ENCODE measurements around the gene AJAP1. TPM values are rescaled to one million over a fixed set of nuclear protein-coding genes. Genes with fewer than 3 reads are reported as not detected.

Gene AJAP1
- total RNA-seq, 1 donor from 2014 or later, result 0.46 TPM

DNA sequence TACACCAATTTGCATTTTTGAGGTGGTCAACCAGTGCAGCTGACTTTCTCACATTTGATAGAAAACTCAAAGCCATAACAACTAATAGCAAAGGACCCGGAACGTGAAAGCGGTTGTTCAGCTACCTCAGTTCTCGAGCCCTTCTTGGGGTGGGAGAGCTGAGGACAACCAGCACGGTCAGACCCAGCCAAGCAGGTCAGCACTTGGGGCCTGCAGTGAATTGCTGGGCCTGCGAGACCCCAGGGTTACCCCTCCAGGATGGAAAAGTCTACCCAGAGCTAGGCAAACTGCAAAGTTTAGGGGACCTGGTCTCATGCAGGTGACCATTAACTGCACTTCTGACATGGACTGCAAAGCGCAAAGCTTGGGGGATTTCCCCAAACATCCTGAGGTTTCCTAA, 23.8 kb upstream of the AJAP1 start:
- H3K9me3 Mint-ChIP-seq (ENCODE audit: low read depth), result no peaks in the 10 kb centered on the region
- no peak for DNase-seq (ENCODE audit: low spot score, unreplicated experiment)
- peaks cover 18% of the 10 kb centered on the region for H3K27me3 Mint-ChIP-seq
- TF ChIP-seq, protein P1, sequence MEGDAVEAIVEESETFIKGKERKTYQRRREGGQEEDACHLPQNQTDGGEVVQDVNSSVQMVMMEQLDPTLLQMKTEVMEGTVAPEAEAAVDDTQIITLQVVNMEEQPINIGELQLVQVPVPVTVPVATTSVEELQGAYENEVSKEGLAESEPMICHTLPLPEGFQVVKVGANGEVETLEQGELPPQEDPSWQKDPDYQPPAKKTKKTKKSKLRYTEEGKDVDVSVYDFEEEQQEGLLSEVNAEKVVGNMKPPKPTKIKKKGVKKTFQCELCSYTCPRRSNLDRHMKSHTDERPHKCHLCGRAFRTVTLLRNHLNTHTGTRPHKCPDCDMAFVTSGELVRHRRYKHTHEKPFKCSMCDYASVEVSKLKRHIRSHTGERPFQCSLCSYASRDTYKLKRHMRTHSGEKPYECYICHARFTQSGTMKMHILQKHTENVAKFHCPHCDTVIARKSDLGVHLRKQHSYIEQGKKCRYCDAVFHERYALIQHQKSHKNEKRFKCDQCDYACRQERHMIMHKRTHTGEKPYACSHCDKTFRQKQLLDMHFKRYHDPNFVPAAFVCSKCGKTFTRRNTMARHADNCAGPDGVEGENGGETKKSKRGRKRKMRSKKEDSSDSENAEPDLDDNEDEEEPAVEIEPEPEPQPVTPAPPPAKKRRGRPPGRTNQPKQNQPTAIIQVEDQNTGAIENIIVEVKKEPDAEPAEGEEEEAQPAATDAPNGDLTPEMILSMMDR (IDR thresholded peaks at IDR 0.05; ENCODE audit: unreplicated experiment), result no peak
- H3K27ac Mint-ChIP-seq, result no peak overlapping the region
- H3K4me1 Mint-ChIP-seq (ENCODE audit: low read depth), result no peaks in the 10 kb centered on the region
- no peaks in the 10 kb centered on the region for H3K36me3 Mint-ChIP-seq (ENCODE audit: insufficient read depth)
- no peak overlapping the region for H3K4me3 Mint-ChIP-seq (ENCODE audit: low read depth)

DNA sequence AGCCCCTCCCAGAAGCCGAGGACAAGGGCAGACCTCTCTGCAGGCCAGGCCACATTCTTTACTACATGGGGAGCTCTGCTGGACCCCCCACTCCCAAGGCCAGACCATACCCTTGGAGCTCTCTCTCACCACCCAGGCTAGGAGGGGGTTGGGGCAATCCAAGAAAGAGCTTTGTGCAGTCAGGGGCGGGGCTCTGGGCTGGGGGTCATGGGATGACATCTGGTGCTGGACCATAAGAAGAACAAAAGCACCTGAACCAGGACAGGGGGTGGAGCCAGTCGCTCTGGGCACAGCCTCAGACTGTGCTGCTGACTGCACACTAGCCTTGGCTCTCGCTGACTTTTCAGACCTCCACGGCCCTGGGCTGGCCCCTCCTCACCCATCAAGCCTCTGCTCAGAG, 23.1 kb upstream of the AJAP1 start:
- Mint-ChIP-seq H3K4me1 (ENCODE audit: low read depth) (no peaks in the 10 kb centered on the region), H3K27me3 (peaks cover 20% of the 10 kb centered on the region), H3K27ac (no peak overlapping the region), H3K36me3 (ENCODE audit: insufficient read depth) (no peaks in the 10 kb centered on the region), H3K4me3 (ENCODE audit: low read depth) (no peak overlapping the region), H3K9me3 (ENCODE audit: low read depth) (no peaks in the 10 kb centered on the region)
- TF ChIP-seq, protein P1 (IDR thresholded peaks at IDR 0.05; ENCODE audit: unreplicated experiment), result no peak
- DNase-seq (ENCODE audit: low spot score, unreplicated experiment), result no peak

DNA sequence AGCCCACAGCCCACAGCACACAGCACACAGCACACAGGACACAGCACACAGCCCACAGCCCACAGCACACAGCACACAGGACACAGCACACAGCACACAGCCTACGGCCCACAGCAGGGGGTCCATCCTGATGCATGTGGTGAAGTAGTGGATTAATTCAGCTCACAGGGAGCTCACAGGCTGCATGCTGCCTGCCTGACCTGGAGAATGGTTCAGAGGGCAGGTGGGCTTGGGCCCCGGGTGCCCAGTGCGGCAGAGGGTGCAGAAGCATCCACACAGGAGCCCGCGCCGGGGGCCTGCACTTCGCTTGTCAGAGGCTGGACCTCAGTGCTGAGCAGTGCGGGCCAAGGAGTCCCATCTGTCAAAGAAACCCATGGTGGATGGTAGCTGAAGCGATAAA, 21.1 kb upstream of the AJAP1 start:
- H3K27ac Mint-ChIP-seq, result no peak overlapping the region
- TF ChIP-seq, protein P1 (IDR thresholded peaks at IDR 0.05; ENCODE audit: unreplicated experiment), result no peak
- no peaks in the 10 kb centered on the region for H3K36me3 Mint-ChIP-seq (ENCODE audit: insufficient read depth)
- no peak for DNase-seq (ENCODE audit: low spot score, unreplicated experiment)
- no peaks in the 10 kb centered on the region for H3K9me3 Mint-ChIP-seq (ENCODE audit: low read depth)
- no peaks in the 10 kb centered on the region for H3K4me1 Mint-ChIP-seq (ENCODE audit: low read depth)
- H3K27me3 Mint-ChIP-seq, result peaks cover 28% of the 10 kb centered on the region
- H3K4me3 Mint-ChIP-seq (ENCODE audit: low read depth), result no peak overlapping the region

DNA sequence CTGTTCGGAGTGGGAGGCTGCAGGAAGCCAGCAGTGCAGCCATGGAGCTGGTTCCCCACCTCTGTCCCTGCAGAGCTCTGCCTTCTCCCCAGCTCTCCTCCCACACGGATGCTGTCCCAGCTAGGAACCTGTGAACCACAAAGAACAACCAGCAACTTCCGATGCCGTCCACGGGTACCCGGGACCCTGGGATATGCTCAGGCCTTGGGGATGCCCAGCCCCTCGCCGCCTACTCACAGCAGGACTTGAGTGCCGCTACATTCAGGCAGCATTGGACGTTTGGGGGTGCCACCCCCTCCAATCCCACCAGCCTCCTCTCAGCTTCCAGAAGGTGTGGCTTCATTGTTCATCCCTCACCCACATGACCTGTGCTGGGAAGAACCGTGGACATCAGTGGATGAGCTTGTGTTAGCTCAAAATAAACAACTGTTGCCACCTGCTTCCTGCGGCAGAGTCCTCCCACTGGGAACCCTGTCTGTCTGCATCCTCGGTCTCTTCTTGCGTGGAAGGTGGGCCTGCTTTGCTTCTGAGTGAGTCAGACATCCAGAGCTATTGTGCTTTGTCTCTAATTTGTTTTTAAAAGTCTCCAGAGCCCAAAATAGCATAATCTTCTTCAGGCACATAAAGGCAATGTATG, 20.1 kb upstream of the AJAP1 start:
- Mint-ChIP-seq H3K4me1 (ENCODE audit: low read depth) (no peaks in the 10 kb centered on the region), H3K27me3 (peaks cover 31% of the 10 kb centered on the region), H3K27ac (no peak overlapping the region), H3K4me3 (ENCODE audit: low read depth) (no peak overlapping the region), H3K9me3 (ENCODE audit: low read depth) (no peaks in the 10 kb centered on the region), H3K36me3 (ENCODE audit: insufficient read depth) (no peaks in the 10 kb centered on the region)
- TF ChIP-seq, protein P1 (IDR thresholded peaks at IDR 0.05; ENCODE audit: unreplicated experiment), result no peak
- DNase-seq (ENCODE audit: low spot score, unreplicated experiment), result no peak

DNA sequence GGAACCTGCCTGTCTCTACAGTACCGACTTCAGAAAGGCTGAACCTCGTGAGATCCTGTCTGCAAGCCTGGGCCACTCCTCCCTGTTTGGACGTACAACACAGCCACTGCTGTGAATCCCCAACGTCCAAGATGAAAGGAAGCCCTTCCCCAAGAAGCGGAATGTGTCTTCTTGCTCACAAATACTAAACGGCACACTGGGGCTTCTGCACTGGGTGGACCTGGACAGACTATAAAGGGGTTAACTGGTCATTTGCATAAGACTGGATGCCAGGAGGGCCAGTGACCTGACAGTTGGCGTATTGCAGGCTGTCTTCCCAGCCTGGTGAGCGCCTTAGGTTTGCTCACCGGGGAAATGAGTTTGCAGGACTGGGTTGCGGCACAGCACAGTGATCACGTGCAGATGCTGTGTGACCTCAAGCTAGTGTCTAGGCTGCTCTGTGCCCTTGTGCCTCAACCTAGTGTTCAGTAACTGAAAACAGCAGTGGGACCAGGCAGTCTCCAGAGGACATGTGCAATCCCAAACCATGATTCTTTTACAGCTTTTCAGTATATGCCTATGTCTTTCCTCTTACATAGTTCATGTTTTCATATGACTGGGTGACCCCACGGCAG, 19.5 kb upstream of the AJAP1 start:
- Mint-ChIP-seq H3K4me3 (ENCODE audit: low read depth) (no peak overlapping the region), H3K27ac (no peak overlapping the region), H3K36me3 (ENCODE audit: insufficient read depth) (no peaks in the 10 kb centered on the region), H3K4me1 (ENCODE audit: low read depth) (no peaks in the 10 kb centered on the region), H3K27me3 (peaks cover 31% of the 10 kb centered on the region), H3K9me3 (ENCODE audit: low read depth) (no peaks in the 10 kb centered on the region)
- TF ChIP-seq, protein P1 (IDR thresholded peaks at IDR 0.05; ENCODE audit: unreplicated experiment), result no peak
- no peak for DNase-seq (ENCODE audit: low spot score, unreplicated experiment)

Data from progenitor cell of endocrine pancreas (in vitro differentiated cells).